B cell (primary cell): ENCODE results near the gene CRMP1. TPM values are rescaled to one million over a fixed set of nuclear protein-coding genes. Genes with fewer than 3 reads are reported as not detected.

Source experiments
- ATAC-seq: fragments of 200-7000 bp; cut with Tn5 transposase; one replicate; pipeline ENCODE4 v1.10.0; 2021; ENCODE audit warnings: low read depth, mild to moderate bottlenecking, moderate number of reproducible peaks, moderate library complexity
- CTCF ChIA-PET: fragments of 350-600 bp; sonication (Branson Sonifier 250); formaldehyde crosslinking; loops from one replicate; lab custom pipeline; 2021; ENCODE audit warnings: antibody characterized with exemption, inconsistent platforms; lab: Charles Lee
- POLR2A ChIA-PET: fragments of 350-600 bp; sonication (Branson Sonifier 250); formaldehyde crosslinking; loops from one replicate; lab custom pipeline; 2021; ENCODE audit warnings: antibody characterized with exemption; lab: Charles Lee
- DNase-seq: peaks from one replicate; pipeline ENCODE4 v3.0.0; 2013
- H2AFZ ChIP-seq: 2 replicates; pipeline ENCODE4 v1.6.1; 2012; ENCODE audit warnings: mild to moderate bottlenecking, low read depth, low read length; ENCODE audit not compliant: insufficient read depth, poor library complexity, severe bottlenecking
- H3K27ac ChIP-seq, 2 donors: 1 replicate in 1 of 2; 2 replicates in 1 of 2; pipeline ENCODE4 v1.5.1; 2012 to 2013; ENCODE audit warnings: low read length in 2 of 2, mild to moderate bottlenecking in 2 of 2, moderate library complexity in 1 of 2
- H3K27me3 ChIP-seq, 4 experiments: fragments of 200-600 bp in 1 of 4; sonication (generic) in 1 of 4; replicated peaks in 1 of 4; 1 replicate in 2 of 4; 2 replicates in 2 of 4; pipeline versions ENCODE4 v1.6.1 to v1.7.0; 2013 to 2016; ENCODE audit warnings: low read length in 3 of 4, mild to moderate bottlenecking in 2 of 4, mixed read lengths in 1 of 4, moderate library complexity in 1 of 4; ENCODE audit not compliant: insufficient read depth in 4 of 4, control insufficient read depth in 3 of 4; ENCODE audit errors: control extremely low read depth in 1 of 4
- H3K36me3 ChIP-seq, 2 experiments: replicated peaks in 1 of 2; 1 replicate in 1 of 2; 2 replicates in 1 of 2; pipeline versions ENCODE4 v1.6.1 to v1.7.1; 2013; ENCODE audit warnings: low read length in 1 of 2; ENCODE audit not compliant: insufficient read depth in 2 of 2, control insufficient read depth in 1 of 2; ENCODE audit errors: control extremely low read depth in 1 of 2, extremely low read depth in 1 of 2
- H3K4me1 ChIP-seq, 2 donors: fragments of 200-600 bp in 1 of 2; sonication (generic) in 1 of 2; 1 replicate in 1 of 2; 2 replicates in 1 of 2; pipeline versions ENCODE4 v1.5.1 to v1.6.1; 2013 to 2017; ENCODE audit warnings: low read length in 2 of 2; ENCODE audit not compliant: control insufficient read depth in 2 of 2, insufficient read depth in 2 of 2
- H3K4me2 ChIP-seq: replicated peaks from 2 replicates; pipeline ENCODE3; 2012; ENCODE audit warnings: mild to moderate bottlenecking, low read depth, low read length; ENCODE audit not compliant: poor library complexity, severe bottlenecking
- H3K4me3 ChIP-seq, 5 experiments: fragments of 200-600 bp in 1 of 5; sonication (generic) in 1 of 5; 1 replicate in 3 of 5; 2 replicates in 2 of 5; pipeline versions ENCODE4 v1.5.1 to v1.7.0; 2011 to 2016; ENCODE audit warnings: low read length in 4 of 5, mild to moderate bottlenecking in 4 of 5, low read depth in 2 of 5, control low read depth in 1 of 5, moderate library complexity in 1 of 5; ENCODE audit not compliant: insufficient read depth in 1 of 5; ENCODE audit errors: control extremely low read depth in 1 of 5, extremely low read depth in 1 of 5
- H3K79me2 ChIP-seq: fragments of 200-600 bp; sonication (generic); one replicate; pipeline ENCODE4 v1.6.0; 2016; ENCODE audit warnings: low read length; ENCODE audit not compliant: control insufficient read depth, insufficient read depth
- H3K9ac ChIP-seq: fragments of 200-600 bp; sonication (generic); 2 replicates; pipeline ENCODE4 v1.6.1; 2017; ENCODE audit warnings: mild to moderate bottlenecking, low read length, moderate library complexity
- H3K9me3 ChIP-seq, 3 donors: one replicate each; pipeline versions ENCODE4 v1.6.1 to v1.7.1; 2013; ENCODE audit warnings: low read length in 2 of 3; ENCODE audit not compliant: control insufficient read depth in 2 of 3, insufficient read depth in 1 of 3; ENCODE audit errors: control extremely low read depth in 1 of 3
- H4K20me1 ChIP-seq: 2 replicates; pipeline ENCODE4 v1.6.0; 2012; ENCODE audit warnings: mild to moderate bottlenecking, low read length; ENCODE audit not compliant: insufficient read depth, control insufficient read depth, poor library complexity, severe bottlenecking
- H3K27ac Mint-ChIP-seq: one replicate; pipeline ENCODE4 v1.8.0; 2021; ENCODE audit warnings: mixed read lengths
- H3K27me3 Mint-ChIP-seq: one replicate; pipeline ENCODE4 v1.8.0; 2021; ENCODE audit warnings: mixed read lengths
- H3K4me1 Mint-ChIP-seq: one replicate; pipeline ENCODE4 v1.8.0; 2021; ENCODE audit warnings: mixed read lengths
- H3K4me3 Mint-ChIP-seq: one replicate; pipeline ENCODE4 v1.8.0; 2021; ENCODE audit warnings: mixed read lengths
- H3K9me3 Mint-ChIP-seq: one replicate; pipeline ENCODE4 v1.8.0; 2022; ENCODE audit warnings: mixed read lengths; ENCODE audit not compliant: insufficient read depth
- EZH2 ChIP-seq: IDR thresholded peaks from 2 replicates; pipeline ENCODE4 v1.6.1; 2012; ENCODE audit warnings: borderline replicate concordance, low read depth, mild to moderate bottlenecking, moderate library complexity, low read length; ENCODE audit not compliant: insufficient read depth, poor library complexity, severe bottlenecking
- WGBS: methylation state at CpG from one replicate; pipeline ENCODE4 v1.1.5; 2013; ENCODE audit warnings: missing lambda C conversion rate; ENCODE audit not compliant: insufficient coverage; 5-methylcytosine and 5-hydroxymethylcytosine counted together
- intact Hi-C: fragments of 100-400 bp; cut with micrococcal nuclease; formaldehyde crosslinking; loops from one replicate; pipeline ENCODE4 v1.10.0; 2022
- polyA plus RNA-seq: library from polyadenylated mRNA; depleted of rRNA; stranded (reverse); fragments of >200 nt; gene quantifications from 2 replicates; pipeline ENCODE4 v1.2.3, GENCODE V29; 2012
- total RNA-seq, 2 donors: library from RNA; stranded (reverse); fragments of 120-200 nt in 1 of 2; gene quantifications; 1 replicate in 1 of 2; 2 replicates in 1 of 2; pipeline versions ENCODE4 v1.2.3 to v1.2.4, GENCODE V29; 2013 to 2022
- TF ChIP-seq, protein P1 (sequence below): fragments of 200-600 bp; IDR thresholded peaks from one replicate; pipeline ENCODE4 v1.8.0; 2022; ENCODE audit warnings: antibody characterized with exemption, mild to moderate bottlenecking

Gene CRMP1
- total and polyA plus RNA-seq, 2 donors (not counting 1 experiment from before 2014, with no cell fraction given), result 0.13 TPM; not detected in 1

GRCh38 chr4:5925419-5926200 lies 32.7 kb upstream of the CRMP1 start:
- H3K27me3 Mint-ChIP-seq, result peaks cover 21% of the 10 kb centered on the region
- CTCF ChIA-PET, result interaction anchor here (0.7 kb wide), 1 partner anchor 394 kb away, joined by 4 read pairs; no protein-coding TSS in a partner anchor
- intact Hi-C loops, result no loop called here

More at GRCh38 chr4:5925419-5926200, 32.7 kb upstream of the CRMP1 start:
- Histone ChIP-seq H3K9me3 (peaks cover 0 to 19% (median 0%) of the 10 kb centered on the region in 3 donors), H3K4me2 (no peak overlapping the region), H2AFZ (no peak overlapping the region), H3K4me3 (no peak overlapping the region), H3K27ac (no peak overlapping the region), H4K20me1 (no peaks in the 10 kb centered on the region), H3K36me3 (no peaks in the 10 kb centered on the region), H3K4me1 (no peaks in the 10 kb centered on the region), H3K79me2 (no peaks in the 10 kb centered on the region), H3K9ac (no peak overlapping the region), H3K27me3 (peaks cover 0 to 2% (median 0%) of the 10 kb centered on the region in 4 experiments)
- DNase-seq, result no peak
- no peak overlapping the region for H3K27ac Mint-ChIP-seq
- TF ChIP-seq EZH2, result no peak
- TF ChIP-seq, protein P1, sequence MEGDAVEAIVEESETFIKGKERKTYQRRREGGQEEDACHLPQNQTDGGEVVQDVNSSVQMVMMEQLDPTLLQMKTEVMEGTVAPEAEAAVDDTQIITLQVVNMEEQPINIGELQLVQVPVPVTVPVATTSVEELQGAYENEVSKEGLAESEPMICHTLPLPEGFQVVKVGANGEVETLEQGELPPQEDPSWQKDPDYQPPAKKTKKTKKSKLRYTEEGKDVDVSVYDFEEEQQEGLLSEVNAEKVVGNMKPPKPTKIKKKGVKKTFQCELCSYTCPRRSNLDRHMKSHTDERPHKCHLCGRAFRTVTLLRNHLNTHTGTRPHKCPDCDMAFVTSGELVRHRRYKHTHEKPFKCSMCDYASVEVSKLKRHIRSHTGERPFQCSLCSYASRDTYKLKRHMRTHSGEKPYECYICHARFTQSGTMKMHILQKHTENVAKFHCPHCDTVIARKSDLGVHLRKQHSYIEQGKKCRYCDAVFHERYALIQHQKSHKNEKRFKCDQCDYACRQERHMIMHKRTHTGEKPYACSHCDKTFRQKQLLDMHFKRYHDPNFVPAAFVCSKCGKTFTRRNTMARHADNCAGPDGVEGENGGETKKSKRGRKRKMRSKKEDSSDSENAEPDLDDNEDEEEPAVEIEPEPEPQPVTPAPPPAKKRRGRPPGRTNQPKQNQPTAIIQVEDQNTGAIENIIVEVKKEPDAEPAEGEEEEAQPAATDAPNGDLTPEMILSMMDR, result no peak
- no peak overlapping the region for H3K4me3 Mint-ChIP-seq
- ATAC-seq, result no peak
- peaks cover 6% of the 10 kb centered on the region for H3K4me1 Mint-ChIP-seq
- POLR2A ChIA-PET, result no interaction called here
- WGBS, result 83% methylated on average over 8 of the region's 16 CpGs
- no peaks in the 10 kb centered on the region for H3K9me3 Mint-ChIP-seq
